NCI-H510A (cell line): Measurements from ENCODE around the gene OR52I2.

Experiments
- DNase-seq: peaks from one replicate; lab custom pipeline; 2025; lab: John Stamatoyannopoulos, UW

Gene OR52I2

DNA sequence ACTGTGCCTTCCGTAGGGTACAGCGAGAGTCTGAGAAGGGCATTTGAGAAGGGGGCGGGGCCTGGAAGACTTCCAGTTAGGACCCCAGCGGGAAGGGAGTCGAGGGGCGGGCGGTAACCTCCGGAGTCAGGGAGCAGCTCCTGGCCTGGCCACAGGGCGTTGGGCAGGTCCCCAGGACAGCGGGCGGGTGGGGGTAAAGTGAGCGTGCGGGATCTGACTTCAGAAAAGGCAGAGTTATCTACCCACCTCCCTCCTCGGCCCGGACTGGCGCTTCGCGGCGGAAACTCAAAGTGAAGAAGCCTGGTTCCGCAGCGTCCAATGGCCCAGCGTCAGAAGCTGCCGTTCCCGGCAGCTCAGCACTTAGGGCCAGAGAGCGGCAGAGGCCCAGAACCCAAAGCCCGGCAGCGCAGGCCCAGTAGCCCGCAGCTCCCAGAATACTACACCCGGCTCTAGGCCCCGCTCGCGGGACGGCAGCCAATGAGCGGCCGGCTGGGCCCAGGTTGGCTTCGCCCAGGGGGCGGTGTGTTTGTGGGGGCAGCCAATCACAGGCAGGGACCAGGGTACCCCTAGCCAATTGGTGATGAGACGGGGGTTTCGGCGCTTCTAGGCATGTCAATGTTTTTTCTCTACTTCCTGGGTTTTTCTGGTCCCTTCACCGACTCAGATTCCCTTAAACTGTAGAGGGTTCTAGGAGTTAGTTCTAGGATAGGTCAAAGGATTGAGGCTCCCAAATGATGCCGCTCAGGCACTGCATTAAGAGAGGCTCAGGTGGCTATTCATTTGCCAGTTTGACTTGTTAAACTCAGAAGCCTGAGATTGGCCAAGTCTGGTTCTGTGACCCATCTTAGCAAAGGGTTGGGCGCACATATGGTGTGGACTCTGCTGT is 26.5 kb downstream of the OR52I2 start, which contains the start of gene TRIM68:
Gene TRIM68 (minus strand): TSS at position 451 of the 886 bp plus-strand sequence. CDS start 2,727 bp downstream, outside the sequence.
- DNase-seq: peak; percentile 81

DNA sequence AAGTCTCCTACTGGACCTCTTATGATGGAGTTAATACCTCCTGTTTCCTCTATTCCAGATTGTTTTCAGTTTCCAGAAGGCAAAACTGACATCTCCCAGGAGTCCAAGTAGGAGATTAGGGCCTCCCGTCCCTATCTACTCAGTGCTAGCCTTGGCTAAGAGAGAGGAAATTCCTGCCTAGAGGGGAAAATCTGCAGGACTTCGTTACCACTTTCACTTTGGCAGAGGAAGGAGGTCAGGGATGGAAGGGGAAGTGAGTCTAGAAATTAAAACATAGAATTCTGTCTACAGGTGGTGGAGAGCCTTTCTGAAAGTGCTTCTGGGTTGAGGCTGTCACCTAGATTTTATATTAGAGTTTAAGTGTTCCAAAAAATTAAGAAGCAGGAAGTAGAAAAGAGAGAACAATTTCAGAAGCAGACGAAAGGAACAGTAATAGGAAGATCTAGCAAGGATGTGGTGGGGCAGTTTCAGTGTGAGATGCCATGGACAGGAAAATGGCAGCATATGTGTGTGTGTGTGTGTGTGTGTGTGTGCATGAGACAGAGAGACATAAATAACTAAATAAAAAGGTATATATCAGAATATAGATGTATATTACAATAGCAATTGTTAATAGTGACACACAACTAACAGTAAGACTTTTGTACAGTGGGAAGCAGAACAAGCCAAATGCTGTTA is 28.9 kb downstream of the OR52I2 start:
- DNase-seq: no peak

DNA sequence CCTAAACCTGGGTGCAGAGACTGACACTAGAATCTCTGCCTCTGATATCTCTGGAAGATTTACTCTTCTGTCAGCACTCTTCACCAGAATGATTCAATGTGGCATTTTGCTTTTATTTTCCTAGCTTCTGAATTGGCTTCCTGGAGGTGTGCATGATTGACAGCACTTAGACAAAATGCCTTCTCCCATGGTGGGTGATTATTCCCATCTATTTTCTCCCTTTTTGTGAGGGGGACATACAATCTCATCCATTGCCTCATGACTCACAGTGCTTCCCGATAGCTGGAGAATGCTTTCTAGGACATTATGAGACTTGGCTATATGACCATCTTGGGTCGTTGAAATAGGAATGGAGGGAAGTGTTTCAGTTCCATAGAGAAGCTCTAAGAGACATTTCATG is 30.4 kb downstream of the OR52I2 start:
- DNase-seq: no peak

DNA sequence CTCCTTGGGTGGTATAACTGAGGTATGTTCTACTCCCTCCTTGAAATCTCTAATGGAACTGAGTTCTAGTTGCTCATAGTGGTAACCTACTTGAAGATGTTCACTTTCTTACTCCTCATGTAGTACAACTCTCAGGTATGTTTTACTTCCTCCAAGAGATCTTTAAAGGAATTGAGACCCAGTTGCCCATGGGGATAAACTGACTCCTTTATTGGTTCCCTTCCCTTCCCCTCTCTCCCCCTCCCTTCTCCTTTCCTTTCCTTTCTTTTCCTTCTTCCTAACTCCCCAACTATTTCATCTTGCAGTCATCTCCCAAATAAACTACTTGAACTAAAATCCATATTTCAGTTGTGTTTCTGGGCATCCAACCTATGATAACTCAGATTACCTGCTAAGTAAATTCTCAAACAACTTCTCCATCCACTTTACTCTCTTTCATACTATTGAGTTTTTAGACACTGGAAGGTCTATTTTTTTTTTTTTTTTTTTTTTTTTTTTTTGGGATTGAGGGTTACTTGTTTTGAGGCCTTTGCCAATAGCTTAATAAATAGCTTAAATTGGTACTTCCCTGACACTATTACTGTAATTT is 34.4 kb downstream of the OR52I2 start:
- no peak for DNase-seq

DNA sequence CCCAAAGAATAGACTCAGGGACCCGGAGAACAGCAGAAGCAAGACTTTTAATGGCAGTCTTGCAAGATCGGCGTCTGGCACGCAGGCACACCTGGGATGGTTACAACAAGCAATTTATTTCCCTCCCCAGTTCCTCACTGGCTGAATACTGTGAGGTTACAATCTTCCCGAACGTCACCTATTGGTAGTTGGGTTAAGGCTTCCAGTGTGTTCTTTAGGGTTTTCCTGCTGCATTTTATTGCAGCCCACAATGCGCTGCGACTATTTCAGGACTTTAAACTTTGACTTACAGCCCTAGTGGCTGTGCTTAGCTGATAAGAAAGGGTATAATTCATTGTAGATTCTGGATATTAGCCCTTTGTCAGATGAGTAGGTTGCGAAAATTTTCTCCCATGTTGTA is 38.0 kb downstream of the OR52I2 start:
- DNase-seq: no peak

DNA sequence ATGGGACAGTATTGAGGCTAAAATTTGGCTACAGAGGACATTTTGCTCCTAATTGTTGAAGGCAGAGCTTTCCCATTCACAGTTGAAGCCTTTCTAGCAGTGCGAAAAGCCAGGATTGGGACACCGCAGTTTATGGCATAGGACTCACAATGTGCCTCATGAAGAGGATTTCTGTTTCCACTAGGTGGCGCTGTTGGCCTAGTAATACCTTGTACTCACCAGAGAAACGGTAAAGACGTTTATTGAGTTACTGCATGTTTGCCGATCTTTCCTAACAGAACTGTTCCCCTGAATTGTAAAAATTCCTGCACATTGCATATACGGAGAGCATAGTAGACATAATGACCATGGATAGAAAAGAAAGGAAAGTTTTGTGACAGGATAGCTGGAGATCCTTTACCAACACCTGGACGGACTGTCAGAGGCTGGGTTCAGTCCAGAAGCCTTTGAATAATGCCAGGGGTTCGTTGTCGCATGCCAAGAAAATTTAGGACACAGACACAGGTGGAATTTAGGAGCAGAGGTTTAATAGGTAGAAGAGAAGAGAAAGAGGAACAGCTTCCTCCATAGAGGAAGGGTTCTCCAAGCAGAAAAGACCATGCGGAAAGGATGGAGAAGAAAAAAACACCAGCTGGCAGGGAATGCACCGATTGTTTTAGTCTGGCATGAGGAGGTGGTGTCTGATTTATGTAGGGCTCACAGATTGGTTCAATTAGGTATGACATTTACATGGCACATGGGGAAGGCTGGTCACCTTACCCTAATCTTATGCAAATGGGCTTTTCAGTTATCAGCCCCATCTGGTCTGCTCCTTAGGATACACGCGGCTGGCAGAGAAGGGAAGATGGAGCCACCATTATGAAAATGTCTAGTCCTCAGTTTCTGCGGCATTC is 44.9 kb downstream of the OR52I2 start:
- peak; percentile 51 for DNase-seq

DNA sequence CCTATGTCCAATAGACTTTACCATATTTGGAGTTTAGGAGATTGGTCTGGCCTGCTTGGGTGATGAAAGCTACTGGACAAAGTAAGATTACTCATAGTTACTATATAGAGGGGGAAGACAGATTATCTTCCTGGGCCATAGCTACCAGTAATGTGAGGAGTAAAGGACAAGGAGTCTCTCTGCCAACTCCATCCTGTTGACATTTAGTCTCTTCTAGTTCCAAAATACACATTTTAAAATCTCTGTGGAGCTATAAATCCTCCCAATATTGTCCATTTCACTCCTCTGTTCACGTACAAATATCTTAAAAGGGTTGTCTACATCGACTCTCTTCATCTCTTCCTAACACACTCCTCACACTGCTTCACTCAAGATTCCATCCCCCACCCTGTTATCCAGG is 54.6 kb downstream of the OR52I2 start:
- DNase-seq: no peak

DNA sequence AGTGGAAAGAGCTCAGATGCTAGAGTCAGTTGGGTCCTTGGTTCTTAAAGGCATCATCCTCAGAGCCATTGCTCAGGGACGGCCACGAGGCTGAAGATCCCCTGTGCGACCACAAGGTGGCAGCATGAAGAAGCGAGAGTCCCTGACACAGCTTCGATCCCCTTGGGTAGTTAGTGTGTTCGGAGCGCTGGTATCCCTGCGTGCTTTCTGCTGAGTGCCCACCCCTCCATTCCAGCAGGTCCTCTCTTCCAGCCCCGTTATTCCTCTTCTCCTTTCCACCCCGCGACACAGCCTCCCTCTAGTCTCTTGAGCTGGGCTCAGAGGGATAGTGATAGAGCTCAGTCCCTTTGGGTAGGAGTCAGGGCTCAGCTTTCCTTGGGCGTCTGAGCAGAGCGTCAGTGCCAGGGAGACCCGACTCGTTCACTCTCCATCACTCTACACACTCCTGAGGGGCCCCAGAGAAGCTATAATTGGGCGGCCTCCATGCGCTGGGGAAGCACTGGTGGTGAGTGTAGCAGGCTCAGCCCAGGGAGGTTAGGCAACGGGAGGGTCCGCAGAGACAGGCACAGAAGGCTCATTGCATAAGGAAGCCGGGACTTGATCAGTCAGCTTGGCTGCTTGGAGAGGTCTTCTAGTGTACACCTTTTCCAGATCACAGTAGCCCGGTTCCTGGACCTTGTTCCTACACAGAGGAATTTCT is 55.6 kb downstream of the OR52I2 start, which contains the start of gene OR51D1:
Gene OR51D1 (plus strand): TSS at position 516 of the 700 bp plus-strand sequence. CDS start 2,314 bp downstream, outside the sequence.
- DNase-seq: peak; percentile 82

DNA sequence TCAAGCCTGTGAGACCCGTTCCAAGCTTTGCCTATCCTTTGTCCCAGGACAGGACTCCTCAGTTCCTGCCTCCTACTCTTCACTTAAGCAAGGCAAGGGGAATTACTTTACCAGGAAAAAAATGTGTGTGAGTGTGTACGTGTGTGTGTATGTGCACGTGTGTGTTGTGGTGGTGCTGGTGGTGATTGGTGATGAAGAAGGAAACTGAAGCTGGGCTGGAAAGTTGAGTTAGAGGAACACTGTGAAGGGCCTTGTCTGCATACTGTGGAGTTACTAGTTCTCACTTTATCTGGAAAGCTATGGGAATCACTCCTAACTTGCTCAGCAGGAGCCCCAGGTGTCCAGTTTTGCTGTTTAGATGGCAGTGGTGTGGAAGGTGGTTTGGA is 56.1 kb downstream of the OR52I2 start:
- no peak for DNase-seq

DNA sequence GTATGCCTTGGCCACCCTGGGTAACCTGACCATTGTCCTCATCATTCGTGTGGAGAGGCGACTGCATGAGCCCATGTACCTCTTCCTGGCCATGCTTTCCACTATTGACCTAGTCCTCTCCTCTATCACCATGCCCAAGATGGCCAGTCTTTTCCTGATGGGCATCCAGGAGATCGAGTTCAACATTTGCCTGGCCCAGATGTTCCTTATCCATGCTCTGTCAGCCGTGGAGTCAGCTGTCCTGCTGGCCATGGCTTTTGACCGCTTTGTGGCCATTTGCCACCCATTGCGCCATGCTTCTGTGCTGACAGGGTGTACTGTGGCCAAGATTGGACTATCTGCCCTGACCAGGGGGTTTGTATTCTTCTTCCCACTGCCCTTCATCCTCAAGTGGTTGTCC is 58.4 kb downstream of the OR52I2 start:
- no peak for DNase-seq

DNA sequence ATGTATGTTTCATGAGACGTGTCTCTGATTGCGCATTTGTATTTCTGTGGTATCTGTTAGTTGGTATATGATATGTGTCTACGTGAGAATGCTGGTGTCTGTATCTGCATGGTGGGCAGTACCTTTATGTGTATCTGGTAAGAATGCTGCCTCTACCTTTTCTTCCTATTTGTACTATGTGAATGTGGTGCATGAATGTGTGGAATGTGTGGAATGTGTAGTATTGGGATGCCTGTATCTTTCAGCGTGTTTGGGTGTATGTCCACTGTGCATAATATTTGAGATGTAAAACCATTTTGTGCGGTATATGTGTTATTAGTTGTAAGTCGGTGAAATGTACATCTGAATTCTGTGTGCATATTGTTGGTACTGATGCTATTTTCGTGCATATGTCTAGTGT is 60.0 kb downstream of the OR52I2 start:
- no peak for DNase-seq

DNA sequence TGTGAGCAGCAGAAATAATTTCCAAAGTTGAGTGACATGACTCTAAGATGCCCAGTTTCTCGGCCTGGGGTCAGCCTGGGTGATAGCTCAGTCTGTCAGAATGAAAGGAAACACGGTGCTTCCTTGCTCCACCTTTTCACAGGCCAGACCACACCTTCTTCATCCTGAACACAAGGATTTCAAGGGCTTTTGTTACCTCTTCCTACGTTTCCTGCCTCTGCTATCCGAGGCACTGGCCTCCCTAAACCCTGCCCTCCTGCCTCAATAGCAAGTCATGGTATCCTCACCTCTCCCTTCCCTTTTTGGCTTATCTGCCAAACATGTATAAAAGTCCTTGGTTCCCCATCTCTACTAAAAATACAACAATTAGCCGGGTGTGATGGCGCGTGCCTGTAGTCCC is 60.5 kb downstream of the OR52I2 start:
- no peak for DNase-seq
